Activated CD4-positive, CD25-positive, alpha-beta regulatory T cell treated with anti-CD3 and anti-CD28 coated beads, Interleukin-2, amount 50 U/mL, for 16 hours (primary cell): Measurements from ENCODE around the gene BTG1.

Experiments used
- DNase-seq: peaks from one replicate; pipeline ENCODE4 v3.0.0-alpha.2; 2020; ENCODE audit warnings: low read depth, low spot score

Gene BTG1

DNA sequence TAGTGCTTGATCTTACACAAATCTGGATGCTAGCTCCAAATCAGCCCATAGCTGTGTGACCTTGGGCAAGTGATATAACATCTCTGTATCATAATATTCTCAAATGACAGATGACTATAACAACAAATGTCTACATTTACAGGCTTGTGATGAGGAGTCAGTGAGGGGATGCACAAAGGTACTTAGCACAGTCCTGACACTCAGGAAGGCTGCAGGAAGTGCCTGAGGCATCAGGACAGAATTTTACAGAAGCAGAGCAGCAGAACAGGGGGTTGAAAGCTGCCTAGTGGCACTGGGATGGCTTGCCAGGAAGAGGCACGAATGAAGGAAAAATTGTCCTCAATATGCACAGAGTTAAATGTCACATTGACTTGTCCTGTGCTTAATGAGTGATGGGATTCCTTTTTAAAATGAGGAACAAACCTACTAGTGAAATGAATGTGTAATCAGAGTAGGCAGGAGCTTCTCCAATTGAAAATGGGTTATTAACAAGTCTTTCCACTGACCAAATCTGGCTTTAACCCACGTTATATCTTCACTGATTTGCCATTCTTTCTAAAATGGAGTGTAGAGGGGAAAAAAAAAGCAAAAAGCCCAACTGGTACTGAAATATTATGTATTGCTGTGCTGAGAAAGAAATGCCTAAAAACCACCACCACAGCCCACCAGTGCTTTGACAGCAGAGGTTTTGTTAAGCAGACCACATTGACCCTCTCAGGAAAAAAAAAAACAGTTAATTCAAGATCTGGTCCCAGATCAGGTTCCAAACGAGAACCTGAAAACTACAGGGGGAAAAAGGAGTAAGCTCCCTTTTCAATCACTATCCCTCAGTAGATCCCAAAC, 11.6 kb downstream of the BTG1 start:
- DNase-seq = no peak

- DNase-seq = no peak
Observed at GRCh38 chr12:92133171-92133570, 12.5 kb downstream of the BTG1 start.

DNA sequence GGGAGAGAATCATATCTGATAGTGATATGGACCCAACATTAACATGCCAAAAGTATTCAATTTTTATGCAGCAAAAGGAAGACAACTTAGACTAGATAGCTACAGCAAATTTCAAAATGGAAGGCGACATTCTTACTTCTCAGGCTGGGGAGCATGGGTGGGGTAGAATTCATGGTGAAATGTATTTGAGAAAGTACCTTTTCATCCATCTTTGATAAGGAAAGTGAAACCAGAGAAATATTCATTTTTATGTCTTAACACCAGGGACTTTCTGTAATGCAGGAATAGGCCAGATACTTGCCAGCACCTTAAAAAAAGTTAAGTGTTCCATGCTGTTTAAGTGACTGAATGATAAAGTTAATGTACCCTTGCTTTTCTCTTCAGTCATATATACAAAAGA, 13.4 kb downstream of the BTG1 start:
- no peak for DNase-seq

DNA sequence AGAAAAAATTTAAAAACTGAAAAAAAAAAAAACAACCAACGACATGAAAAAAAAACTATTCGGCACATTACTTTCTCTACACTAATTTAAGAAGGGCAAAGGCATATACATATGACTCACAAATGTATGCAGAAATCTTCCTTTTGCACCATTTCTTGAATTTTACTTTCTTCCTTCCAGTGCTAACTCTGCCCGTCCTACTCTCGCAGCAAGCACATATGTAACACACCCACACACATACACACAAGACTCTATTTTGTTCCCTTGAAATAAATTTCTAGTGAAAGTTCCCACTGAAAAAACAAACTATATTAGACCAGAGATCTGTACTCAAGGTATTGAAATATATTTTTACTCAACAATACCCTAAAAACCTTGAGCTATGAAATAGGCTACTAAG, 14.6 kb downstream of the BTG1 start:
- DNase-seq = no peak

DNA sequence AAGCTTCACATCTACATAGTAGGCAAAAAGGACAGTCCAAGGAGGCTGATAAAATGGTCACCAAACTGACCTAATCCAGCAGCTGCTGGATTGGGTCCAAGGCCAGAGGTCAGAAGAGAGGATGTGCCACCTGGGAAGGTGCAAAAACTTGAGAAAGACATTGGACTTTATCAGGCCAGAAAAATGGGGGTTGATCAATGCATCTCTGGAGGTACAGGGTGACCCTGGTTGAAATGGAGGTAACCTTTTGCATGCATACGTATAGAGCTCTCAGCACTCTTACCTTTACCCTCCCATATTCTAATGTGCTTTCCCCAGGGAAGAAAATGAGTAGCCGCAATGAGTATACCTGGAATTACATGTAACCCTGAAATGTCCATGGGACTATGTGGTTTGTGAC, 16.0 kb downstream of the BTG1 start:
- DNase-seq = no peak

GRCh38 chr12:92128612-92129011, 17.0 kb downstream of the BTG1 start:
- no peak for DNase-seq

DNA sequence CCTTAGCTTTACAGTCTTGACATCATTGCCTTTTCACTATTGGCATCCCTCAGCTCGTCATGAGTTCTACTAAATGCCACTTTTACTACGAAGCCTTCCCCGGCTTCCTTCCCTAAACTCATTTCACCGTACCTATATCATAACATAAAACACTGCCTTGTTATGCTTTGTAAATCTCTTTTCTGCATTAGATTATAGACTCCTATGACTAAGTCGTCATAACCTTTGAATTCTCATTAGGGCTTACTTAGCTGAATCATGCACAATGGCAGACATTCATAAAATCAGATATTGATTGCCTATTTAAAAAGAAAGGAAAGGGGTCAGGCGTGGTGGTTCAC, 21.0 kb downstream of the BTG1 start:
- DNase-seq = no peak

GRCh38 chr12:92123780-92124688, 21.6 kb downstream of the BTG1 start:
- no peak for DNase-seq

- no peak for DNase-seq
Observed at GRCh38 chr12:92122941-92123779, 22.5 kb downstream of the BTG1 start.

DNA sequence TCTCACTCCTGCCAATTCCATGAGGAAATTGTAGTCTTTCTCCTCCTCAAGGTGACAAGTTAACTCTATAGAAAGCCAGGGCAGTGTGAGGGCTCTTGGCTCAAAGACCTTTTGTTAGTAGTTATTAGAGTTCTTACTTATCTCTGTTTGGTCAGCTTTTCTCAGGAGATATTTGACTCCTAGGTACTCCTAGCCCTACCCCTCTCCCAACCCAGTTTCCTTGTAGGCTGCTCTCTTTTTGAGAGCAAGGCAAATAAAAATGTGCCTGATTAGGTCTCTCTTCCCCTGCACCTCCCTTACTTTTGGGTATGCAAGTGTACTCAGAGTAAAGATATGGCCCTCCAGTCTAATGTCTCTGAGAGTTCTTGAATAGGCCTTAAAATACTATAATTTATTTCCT, 23.8 kb downstream of the BTG1 start:
- no peak for DNase-seq

GRCh38 chr12:92118826-92119536, 26.7 kb downstream of the BTG1 start:
- DNase-seq = no peak

DNA sequence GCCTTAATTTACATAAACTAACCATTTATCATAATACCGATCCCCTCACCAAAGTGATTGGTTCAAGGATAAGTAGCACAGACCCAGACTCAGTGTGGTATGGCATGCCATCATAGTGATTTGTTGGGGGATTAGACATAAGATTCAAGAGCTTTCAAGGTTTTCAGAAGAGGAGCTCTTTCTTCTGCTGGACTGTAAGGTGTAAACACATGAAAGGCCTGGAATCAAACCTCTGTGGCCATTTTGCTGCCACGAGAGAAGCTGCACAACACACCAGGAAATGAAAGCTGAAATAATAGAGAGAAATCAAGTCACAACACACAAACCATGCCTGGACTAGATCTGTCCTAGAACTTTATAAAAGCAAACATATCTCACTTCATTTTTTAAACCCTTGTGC, 30.8 kb downstream of the BTG1 start:
- no peak for DNase-seq

DNA sequence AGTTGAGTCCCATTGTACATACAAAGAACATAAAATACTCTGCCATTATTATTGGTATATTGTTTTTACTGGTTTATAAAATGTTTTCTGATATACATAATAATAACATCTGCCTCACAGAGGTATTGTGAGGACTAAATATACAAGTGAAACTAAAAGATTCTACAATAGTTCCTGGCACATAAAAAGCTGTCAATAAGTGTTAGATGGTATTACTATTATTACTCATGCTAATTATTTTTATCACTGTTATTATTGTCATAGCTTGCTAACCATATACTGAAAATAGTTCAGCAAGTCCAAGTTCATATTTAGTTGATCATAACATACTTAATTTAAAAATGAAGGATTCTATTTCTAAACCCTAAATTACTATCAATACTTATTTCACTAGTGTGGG, 34.4 kb downstream of the BTG1 start:
- DNase-seq = no peak

DNA sequence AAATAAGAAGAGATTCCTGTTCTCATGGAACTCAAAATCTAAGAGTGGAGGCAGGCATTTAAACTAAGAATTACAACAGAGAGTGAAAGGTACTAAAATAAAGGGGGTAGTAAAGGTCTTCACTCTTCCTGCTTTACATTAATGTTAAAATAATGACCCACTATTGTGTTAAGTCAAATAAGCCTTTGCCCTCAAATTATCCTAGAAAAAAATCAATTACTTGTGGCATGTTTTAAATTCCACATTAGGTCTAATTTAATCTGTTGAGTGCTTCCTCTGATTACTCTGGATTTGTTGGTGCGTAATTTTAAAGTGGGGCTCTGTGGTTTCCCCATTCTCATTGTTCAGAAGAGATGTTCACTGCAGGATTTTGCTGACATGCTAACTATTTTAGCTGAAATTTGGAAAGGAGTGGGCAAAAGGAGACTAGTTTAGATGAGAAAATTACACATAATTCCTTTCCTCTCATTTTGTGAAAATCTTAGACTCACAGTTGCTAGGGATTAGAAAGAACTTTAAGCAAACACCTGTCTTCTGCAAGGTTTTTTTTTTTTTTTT, 35.5 kb downstream of the BTG1 start:
- no peak for DNase-seq

DNA sequence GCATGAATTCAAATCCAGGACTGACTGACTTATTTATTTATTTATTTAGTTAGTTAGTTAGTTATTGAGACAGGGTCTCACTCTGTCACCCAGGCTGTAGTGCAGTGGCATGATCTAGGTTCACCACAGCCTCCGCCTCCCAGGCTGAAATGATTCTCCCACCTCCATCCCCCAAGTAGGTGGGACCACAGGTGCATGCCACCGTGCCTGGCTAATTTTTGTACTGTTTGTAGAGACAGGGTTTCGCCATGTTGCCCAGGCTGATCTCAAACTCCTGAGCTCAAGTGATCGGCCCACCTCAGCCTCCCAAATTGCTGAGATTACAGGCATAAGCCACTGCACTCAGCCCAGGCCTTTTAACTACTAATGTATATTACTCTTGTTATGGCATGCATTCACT, 36.0 kb downstream of the BTG1 start:
- no peak for DNase-seq

DNA sequence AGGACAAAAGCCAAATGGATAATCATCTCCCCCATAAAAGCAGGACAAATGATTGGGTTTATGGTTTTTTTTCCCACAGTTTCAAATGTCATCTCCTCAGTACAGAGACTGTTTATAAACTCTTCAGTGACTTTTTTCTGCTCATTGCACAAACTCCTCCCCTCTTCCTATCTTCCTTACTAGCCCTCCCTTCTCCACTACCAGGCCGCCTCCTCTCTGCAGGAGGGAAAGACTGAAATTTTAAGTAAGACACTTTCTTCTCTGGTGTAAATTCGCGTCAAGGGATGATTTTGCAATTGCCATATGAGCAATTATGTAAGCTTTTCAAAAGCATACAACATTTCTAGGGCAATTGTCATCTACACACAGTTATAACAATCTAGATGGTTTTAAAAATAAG, 37.0 kb downstream of the BTG1 start:
- DNase-seq = no peak

DNA sequence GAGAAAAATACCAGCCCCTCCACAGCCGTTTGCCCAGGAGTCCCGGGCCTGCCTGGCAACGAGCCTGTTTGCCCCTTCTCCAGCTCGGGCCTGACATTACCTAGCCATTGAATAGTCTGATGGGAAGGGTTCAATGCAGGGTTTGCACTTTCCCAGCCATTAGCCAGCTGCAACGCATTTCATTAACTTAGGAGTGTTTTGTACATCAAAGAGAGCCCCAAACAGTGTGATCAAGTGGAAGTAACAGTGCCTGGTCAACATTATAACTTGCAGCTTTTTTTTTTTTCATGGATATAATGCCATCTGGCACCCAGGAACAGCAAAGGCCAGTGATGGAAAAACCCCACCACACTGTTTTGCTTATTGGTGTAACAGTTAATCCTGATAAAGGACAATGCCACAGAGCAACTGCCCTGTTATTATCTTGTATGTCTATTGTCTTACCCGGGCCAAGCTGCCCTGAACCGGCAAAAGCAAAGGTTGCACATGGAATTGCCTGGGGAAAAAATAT, 38.0 kb downstream of the BTG1 start:
- no peak for DNase-seq

DNA sequence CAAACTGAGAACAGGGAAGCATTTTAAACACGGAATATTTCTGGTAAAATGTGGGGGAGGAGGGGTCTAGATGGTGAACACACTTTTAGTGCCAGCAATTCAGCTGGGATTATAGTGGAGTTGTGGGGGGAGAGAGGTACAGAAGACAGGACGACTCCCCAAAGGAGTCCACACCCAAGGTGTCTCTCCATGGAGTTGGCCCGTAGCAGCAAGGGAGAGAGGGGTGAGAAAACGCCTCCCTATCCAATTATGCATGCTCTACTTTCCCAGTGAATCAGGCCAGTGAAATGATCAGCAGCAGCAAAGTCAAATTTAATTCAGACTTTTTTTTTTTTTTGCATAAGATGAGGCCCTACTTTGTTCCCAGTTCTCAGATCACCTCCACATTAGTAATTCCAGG, 38.6 kb downstream of the BTG1 start:
- DNase-seq = no peak

DNA sequence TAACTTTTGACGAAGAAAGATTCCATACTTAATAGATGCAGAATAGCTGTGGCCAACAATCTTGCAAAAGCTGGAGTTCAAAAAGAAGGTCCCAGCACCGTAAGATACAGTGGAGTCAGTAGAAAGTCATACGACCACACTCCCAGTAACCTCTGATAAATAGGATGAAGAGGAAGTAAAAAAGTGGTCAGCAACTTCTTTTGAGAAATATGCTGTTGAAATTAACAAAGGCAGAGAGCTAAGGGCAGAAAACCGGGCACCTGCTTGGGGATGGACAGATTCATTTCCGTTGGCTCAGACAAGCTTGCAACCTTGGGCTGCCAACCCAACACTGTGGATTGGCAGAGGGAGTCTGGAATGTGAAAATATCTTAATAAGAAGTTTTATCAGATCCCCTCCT, 40.0 kb downstream of the BTG1 start:
- no peak for DNase-seq

GRCh38 chr12:92105110-92105509, 40.5 kb downstream of the BTG1 start:
- no peak for DNase-seq

DNA sequence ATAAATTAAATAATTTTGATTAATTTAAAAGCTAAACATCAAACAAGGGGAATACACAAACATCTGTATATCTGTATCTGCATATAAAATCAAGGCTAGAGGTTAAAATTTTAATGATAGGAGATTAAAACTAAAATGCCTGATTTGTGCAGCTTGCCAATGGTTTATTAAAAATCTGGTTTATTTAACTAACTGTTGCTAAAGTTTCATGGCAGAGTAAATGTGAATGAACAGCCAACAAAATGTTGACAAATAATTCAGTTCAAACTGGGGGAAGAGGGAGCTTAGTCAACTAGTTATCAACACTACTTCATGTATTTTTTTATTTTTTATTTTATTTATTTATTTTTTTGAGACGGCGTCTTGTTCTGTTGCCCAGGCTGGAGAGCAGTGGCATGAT, 43.0 kb downstream of the BTG1 start:
- no peak for DNase-seq
